Ovary (tissue), 9 donors: Measurements from ENCODE around the gene PPDPF. TPM values are rescaled to one million over a fixed set of nuclear protein-coding genes. Genes with fewer than 3 reads are reported as not detected.

Source experiments
- DNase-seq, 5 donors: peaks; one replicate each; pipeline ENCODE4 v3.0.0-alpha.2; 2019 to 2020
- H3K27ac ChIP-seq, 2 donors: fragments of 200-600 bp; one replicate each; pipeline versions ENCODE4 v1.5.1 to v1.8.0; 2019 to 2022
- H3K27me3 ChIP-seq: fragments of 200-600 bp; one replicate; pipeline ENCODE4 v1.8.0; 2022
- H3K36me3 ChIP-seq: fragments of 200-600 bp; sonication (generic); one replicate; pipeline ENCODE4 v1.5.1; 2019
- H3K4me1 ChIP-seq: one replicate; pipeline ENCODE4 v1.8.1; 2013; ENCODE audit warnings: mild to moderate bottlenecking, moderate library complexity; ENCODE audit not compliant: insufficient read depth
- H3K4me3 ChIP-seq: fragments of 200-600 bp; sonication (generic); one replicate; pipeline ENCODE4 v1.5.1; 2017
- H3K9me3 ChIP-seq, 2 donors: fragments of 200-600 bp in 1 of 2; sonication (generic) in 1 of 2; one replicate each; pipeline versions ENCODE4 v1.5.1 to v1.8.1; 2013 to 2019; ENCODE audit warnings: mild to moderate bottlenecking in 1 of 2, moderate library complexity in 1 of 2
- CTCF ChIP-seq, 3 donors: fragments of 450-650 bp in 2 of 3; fragments of 200-600 bp in 1 of 3; IDR thresholded peaks; one replicate each; pipeline versions ENCODE4 v1.5.1 to v1.8.0; 2016 to 2022; ENCODE audit warnings: antibody characterized with exemption in 3 of 3, mild to moderate bottlenecking in 1 of 3
- EP300 ChIP-seq: sonication (generic); formaldehyde crosslinking; IDR thresholded peaks from one replicate; pipeline ENCODE4 v1.6.1; 2017; ENCODE audit warnings: antibody characterized with exemption
- POLR2A ChIP-seq: fragments of 450-650 bp; IDR thresholded peaks from one replicate; pipeline ENCODE4 v1.6.1; 2017; ENCODE audit warnings: antibody characterized with exemption, mild to moderate bottlenecking, moderate library complexity
- WGBS, 3 donors: extraction: QIAGEN DNeasy Blood & Tissue Kit in 1 of 3; methylation state at CpG; one replicate each; pipeline versions ENCODE4 v1.1.5 to v1.1.7; 2013 to 2017; 5-methylcytosine and 5-hydroxymethylcytosine counted together
- intact Hi-C, 4 donors: fragments of 100-400 bp; cut with DNase I; formaldehyde crosslinking; loops; one replicate each; pipeline versions ENCODE4 v1.11.0 to v1.15.1; 2022 to 2023
- polyA plus RNA-seq, 2 donors: library from polyadenylated mRNA; stranded (reverse); fragments of 200-250 nt in 1 of 2; fragments of 350-450 nt in 1 of 2; fragmentation: Illumina TruSeq in 1 of 2; extraction: RNeasy Lipid Tissue Mini Kit (QIAGEN cat#74804) in 1 of 2; gene quantifications; one replicate each; pipeline ENCODE4 v1.2.3, GENCODE V29; 2013 to 2014
- total RNA-seq, 7 donors: library from RNA; depleted of rRNA in 2 of 7; stranded (reverse); fragments of >200 nt in 2 of 7; fragmentation: NEBNext Ultra II Directional in 3 of 7; extraction: Animal tissue kit (Norgen Biotek cat#: 25700) in 3 of 7; gene quantifications; one replicate each; pipeline versions ENCODE4 v1.1.0 to v1.2.4, GENCODE V29; 2016 to 2023
- donor health status: DM: no; HTN: no; CAD: no; lungs with moderate emphysema.
- donor health status: DM: no; HTN: no; CAD: no.
- donor health status: Bipolar disorder and iron deficiency.
- donor health status: DM: yes; HTN: yes; CAD: no.
- donor health status: DM: no; HTN: no; CAD: no.
- donor health status: DM: yes; HTN: yes; CAD: no.

PPDPF gene
- total and polyA plus RNA-seq, 9 donors = 4.9 to 315 (median 201) TPM

GRCh38 chr20:63472862-63473390 is 47.6 kb upstream of the PPDPF start:
- intact Hi-C loops = no loop called here
- H3K27me3 ChIP-seq = peaks cover 2% of the 10 kb centered on the region

GRCh38 chr20:63473555-63474449 is 46.8 kb upstream of the PPDPF start:
- peaks cover 2% of the 10 kb centered on the region for H3K27me3 ChIP-seq

More at GRCh38 chr20:63472862-63473390, 47.6 kb upstream of the PPDPF start:
- H3K9me3 ChIP-seq = no peaks in the 10 kb centered on the region
- no peak for TF ChIP-seq CTCF (IDR thresholded peaks at IDR 0.05)
- TF ChIP-seq EP300 = no peak
- H3K4me1 ChIP-seq = no peaks in the 10 kb centered on the region
- no peak overlapping the region for H3K4me3 ChIP-seq
- H3K27ac ChIP-seq = no peak overlapping the region
- no peaks in the 10 kb centered on the region for H3K36me3 ChIP-seq
- DNase-seq = no peak
- WGBS, 3 donors = 34 to 35% (median 34%) methylated on average over 11 to 13 of the region's 13 CpGs

GRCh38 chr20:63475209-63475608 is 45.4 kb upstream of the PPDPF start:
- Histone ChIP-seq H3K4me1 (no peaks in the 10 kb centered on the region), H3K27ac (no peak overlapping the region), H3K9me3 (no peaks in the 10 kb centered on the region), H3K4me3 (no peak overlapping the region), H3K27me3 (peaks cover 2% of the 10 kb centered on the region), H3K36me3 (no peaks in the 10 kb centered on the region)
- no peak for TF ChIP-seq CTCF (IDR thresholded peaks at IDR 0.05)
- TF ChIP-seq POLR2A = no peak
- TF ChIP-seq EP300 = no peak
- intact Hi-C loops = no loop called here
- 4 to 8% (median 5%) methylated on average over 15 to 16 of the region's 16 CpGs for WGBS, 3 donors
- DNase-seq = no peak

More at GRCh38 chr20:63473555-63474449, 46.8 kb upstream of the PPDPF start:
- no peak for DNase-seq
- 31 to 40% (median 39%) methylated on average over 30 of the region's 30 CpGs for WGBS, 3 donors
- H3K4me3 ChIP-seq = no peak overlapping the region
- no peaks in the 10 kb centered on the region for H3K4me1 ChIP-seq
- no peaks in the 10 kb centered on the region for H3K9me3 ChIP-seq
- TF ChIP-seq CTCF (IDR thresholded peaks at IDR 0.05) (no peak), EP300 (no peak), POLR2A (no peak)
- no peaks in the 10 kb centered on the region for H3K36me3 ChIP-seq
- intact Hi-C loops = no loop called here
- no peak overlapping the region for H3K27ac ChIP-seq

GRCh38 chr20:63477061-63477616 is 43.4 kb upstream of the PPDPF start:
- Histone ChIP-seq H3K4me1 (no peaks in the 10 kb centered on the region), H3K4me3 (no peak overlapping the region), H3K9me3 (no peaks in the 10 kb centered on the region), H3K36me3 (no peaks in the 10 kb centered on the region), H3K27ac (no peak overlapping the region), H3K27me3 (peaks cover under 1% of the 10 kb centered on the region)
- no peak for TF ChIP-seq EP300
- no peak for TF ChIP-seq POLR2A
- no peak for TF ChIP-seq CTCF (IDR thresholded peaks at IDR 0.05)
- WGBS, 3 donors = 28 to 33% (median 31%) methylated on average over 19 to 21 of the region's 21 CpGs
- intact Hi-C loops = no loop called here
- no peak for DNase-seq
